Neuron (in vitro differentiated cells): ENCODE measurements around the gene DDX1.
"Not testable (repeated sequence)": the region's sequence is repeated elsewhere in the genome, so short reads cannot be mapped to it uniquely, and the experiment has no call there.

Experiments used
- H2AFZ ChIP-seq: one replicate; pipeline ENCODE4 v1.6.1; 2013; ENCODE audit warnings: low read depth, mild to moderate bottlenecking, inconsistent platforms, low read length, moderate library complexity
- H3K27me3 ChIP-seq: one replicate; pipeline ENCODE4 v1.6.1; 2013; ENCODE audit warnings: low read length; ENCODE audit not compliant: insufficient read depth
- H3K36me3 ChIP-seq: one replicate; pipeline ENCODE4 v1.6.1; 2013; ENCODE audit warnings: low read length; ENCODE audit not compliant: insufficient read depth
- H3K4me1 ChIP-seq: one replicate; pipeline ENCODE4 v1.6.1; 2013; ENCODE audit warnings: low read length; ENCODE audit not compliant: insufficient read depth
- H3K4me3 ChIP-seq: 2 replicates; pipeline ENCODE4 v1.5.1; 2013; ENCODE audit warnings: mild to moderate bottlenecking, low read length, moderate library complexity
- H3K9me3 ChIP-seq: one replicate; pipeline ENCODE4 v1.6.1; 2013; ENCODE audit warnings: low read length

DDX1 gene

DNA sequence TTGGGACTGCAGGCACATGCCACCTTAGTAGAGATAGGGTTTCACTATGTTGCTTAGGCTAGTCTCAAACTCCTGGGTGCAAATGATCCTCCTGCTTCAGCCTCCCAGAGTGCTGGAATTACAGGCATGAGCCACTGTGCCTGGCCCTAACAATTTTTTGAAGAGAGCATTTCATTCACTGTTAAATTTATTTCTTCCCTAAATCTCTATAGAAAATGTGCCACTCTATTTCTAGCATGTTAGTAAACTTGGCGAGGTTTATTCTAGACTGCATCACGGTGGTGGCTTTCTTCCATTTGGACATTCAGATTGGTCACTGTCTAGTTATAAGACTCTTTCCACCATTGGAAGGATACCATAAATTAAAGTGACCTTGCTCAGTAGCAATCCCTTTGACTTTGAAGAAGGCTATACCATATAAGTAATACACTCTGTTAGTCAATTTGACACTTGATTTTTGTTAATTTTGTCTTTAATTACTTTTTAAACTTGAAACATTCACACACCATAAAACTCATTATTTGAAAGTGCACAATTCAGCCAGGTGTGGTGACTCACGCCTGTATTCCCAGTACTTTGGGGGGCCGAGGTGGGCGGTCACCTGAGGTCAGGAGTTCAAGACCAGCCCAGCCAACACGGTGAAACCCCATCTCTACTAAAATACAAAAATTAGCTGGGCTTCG, 16.2 kb downstream of the DDX1 start:
- no peak overlapping the region for H3K4me3 ChIP-seq
- H3K36me3 ChIP-seq, result peaks cover 77% of the 10 kb centered on the region
- H2AFZ ChIP-seq, result no peak overlapping the region
- no peaks in the 10 kb centered on the region for H3K27me3 ChIP-seq
- H3K9me3 ChIP-seq, result peaks cover 7% of the 10 kb centered on the region
- H3K4me1 ChIP-seq, result no peaks in the 10 kb centered on the region

DNA sequence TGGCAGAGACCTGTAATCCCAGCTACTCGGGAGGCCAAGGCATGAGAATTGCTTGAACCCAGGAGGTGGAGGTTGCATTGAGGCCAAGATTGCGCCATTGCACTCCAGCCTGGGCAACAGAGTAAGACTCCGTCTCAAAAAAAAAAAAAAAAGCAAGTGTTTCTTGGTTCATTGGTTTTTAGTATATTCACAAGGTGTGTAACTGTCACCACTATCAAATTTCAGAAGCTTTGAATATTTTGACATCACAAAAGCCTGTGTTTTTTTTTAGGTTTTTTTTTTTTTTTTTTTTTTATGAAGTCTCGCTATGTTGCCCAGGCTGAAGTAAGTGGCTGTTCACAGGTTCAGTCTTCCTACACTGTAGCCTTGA, 16.7 kb downstream of the DDX1 start:
- H3K9me3 ChIP-seq, result peaks cover 7% of the 10 kb centered on the region
- no peaks in the 10 kb centered on the region for H3K27me3 ChIP-seq
- no peaks in the 10 kb centered on the region for H3K4me1 ChIP-seq
- H3K36me3 ChIP-seq, result peaks cover 75% of the 10 kb centered on the region
- no peak overlapping the region for H2AFZ ChIP-seq
- no peak overlapping the region for H3K4me3 ChIP-seq

DNA sequence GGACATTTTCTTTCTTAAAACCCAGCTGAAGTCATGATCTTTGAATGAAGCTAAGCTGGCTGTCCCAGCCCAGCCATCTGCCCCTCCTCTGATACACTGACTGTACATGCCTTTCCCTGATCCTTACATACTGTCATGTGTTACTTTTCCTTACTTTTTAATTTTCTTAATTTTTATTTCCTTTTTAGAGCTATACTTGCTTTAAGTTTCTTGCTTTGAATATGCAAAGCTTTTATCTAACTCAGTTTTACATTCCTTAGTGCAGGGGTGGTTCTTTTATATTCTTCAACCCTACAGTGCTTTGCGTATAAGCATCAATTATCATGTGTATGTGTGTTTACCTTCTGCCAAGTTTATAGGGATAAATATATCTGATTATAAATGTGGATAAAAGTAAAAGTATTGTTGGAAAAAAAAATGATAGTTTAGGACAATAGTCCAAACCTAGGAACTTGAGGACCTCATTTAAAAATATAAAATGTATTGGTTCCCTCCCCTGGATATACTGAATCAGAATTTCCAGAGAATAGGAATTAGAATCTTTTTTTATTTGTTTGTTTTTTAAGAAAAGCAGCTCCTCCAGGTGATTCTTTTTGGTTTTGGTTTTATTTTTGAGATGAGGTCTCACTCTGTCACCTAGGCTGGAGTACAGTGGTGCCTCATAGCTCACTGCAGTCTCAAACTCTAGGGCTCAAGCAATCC, 17.8 kb downstream of the DDX1 start:
- H3K27me3 ChIP-seq, result no peaks in the 10 kb centered on the region
- H3K36me3 ChIP-seq, result peaks cover 73% of the 10 kb centered on the region
- H3K4me1 ChIP-seq, result no peaks in the 10 kb centered on the region
- H3K9me3 ChIP-seq, result peaks cover 7% of the 10 kb centered on the region
- no peak overlapping the region for H2AFZ ChIP-seq
- H3K4me3 ChIP-seq, result no peak overlapping the region

DNA sequence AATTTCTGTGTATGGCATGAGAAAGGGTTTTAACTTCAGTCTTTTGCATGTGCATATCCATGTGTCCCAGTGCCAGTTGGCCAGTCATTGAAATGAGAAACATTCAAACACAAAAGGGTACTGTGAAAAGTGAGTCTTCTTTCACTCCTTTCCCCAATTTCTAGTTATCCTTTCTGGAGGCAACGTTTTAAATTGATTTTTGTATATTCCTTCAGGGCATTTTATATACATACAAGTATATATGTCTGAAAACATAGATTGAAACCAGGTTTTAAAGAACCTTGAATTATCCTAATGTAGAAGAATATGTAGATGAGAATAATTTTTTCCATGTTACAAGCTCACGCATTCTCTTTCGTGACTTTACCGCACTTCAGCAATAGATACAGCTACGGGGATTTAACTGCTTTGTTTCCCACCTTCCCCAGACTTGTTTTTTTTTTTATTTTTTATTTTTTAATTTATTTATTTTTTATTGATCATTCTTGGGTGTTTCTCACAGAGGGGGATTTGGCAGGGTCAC, 18.8 kb downstream of the DDX1 start:
- Histone ChIP-seq H3K36me3 (peaks cover 73% of the 10 kb centered on the region), H3K4me1 (no peaks in the 10 kb centered on the region), H3K9me3 (peaks cover 7% of the 10 kb centered on the region), H3K27me3 (no peaks in the 10 kb centered on the region), H2AFZ (no peak overlapping the region), H3K4me3 (no peak overlapping the region)

DNA sequence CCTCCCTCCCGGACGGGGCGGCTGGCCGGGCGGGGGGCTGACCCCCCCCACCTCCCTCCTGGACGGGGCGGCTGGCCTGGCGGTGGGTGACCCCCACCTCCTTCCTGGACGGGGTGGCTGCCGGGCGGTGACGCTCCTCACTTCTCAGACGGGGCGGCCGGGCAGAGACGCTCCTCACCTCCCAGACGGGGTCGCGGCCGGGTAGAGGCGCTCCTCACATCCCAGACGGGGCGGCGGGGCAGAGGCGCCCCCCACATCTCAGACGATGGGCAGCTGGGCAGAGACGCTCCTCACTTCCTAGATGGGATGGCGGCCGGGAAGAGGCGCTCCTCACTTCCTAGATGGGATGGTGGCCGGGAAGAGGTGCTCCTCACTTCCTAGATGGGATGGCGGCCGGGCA, 20.4 kb downstream of the DDX1 start:
- H3K4me3 ChIP-seq, H3K4me1 ChIP-seq, H3K27me3 ChIP-seq, H3K9me3 ChIP-seq, H2AFZ ChIP-seq: not testable (repeated sequence)
- peaks cover 69% of the 10 kb centered on the region for H3K36me3 ChIP-seq

DNA sequence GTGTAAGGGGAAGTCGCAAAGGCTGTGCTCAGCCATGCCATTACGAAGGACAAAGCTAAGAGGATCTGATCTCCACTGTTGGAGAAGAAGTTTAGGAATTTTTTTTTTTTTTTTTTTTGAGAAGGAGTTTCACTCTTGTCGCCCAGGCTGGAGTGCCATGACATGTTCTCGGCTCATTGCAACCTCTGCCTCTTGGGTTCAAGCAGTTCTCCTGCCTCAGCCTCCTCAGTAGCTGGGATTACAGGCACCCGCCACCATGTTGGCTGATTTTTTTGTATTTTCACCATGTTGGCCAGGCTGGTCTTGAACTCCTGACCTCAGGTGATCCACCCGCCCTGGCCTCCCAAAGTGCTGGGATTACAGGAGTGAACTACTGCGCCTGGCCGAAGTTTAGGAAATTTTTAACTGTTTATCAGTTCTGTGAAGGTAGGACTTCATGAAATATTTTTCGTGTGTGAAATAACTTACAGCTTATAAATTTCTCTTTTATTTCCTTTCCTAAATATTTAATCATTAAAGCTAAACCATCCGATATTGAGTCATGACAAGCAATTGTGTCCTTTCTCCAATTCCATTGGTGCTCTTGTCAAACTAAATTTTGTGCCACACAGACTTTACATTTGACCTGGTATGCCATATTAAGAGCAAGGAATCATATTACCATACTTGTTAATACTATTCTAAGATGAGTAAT, 22.2 kb downstream of the DDX1 start:
- H3K36me3 ChIP-seq, result peaks cover 66% of the 10 kb centered on the region
- H2AFZ ChIP-seq, result no peak overlapping the region
- peaks cover 7% of the 10 kb centered on the region for H3K9me3 ChIP-seq
- no peaks in the 10 kb centered on the region for H3K4me1 ChIP-seq
- no peak overlapping the region for H3K4me3 ChIP-seq
- H3K27me3 ChIP-seq, result no peaks in the 10 kb centered on the region

DNA sequence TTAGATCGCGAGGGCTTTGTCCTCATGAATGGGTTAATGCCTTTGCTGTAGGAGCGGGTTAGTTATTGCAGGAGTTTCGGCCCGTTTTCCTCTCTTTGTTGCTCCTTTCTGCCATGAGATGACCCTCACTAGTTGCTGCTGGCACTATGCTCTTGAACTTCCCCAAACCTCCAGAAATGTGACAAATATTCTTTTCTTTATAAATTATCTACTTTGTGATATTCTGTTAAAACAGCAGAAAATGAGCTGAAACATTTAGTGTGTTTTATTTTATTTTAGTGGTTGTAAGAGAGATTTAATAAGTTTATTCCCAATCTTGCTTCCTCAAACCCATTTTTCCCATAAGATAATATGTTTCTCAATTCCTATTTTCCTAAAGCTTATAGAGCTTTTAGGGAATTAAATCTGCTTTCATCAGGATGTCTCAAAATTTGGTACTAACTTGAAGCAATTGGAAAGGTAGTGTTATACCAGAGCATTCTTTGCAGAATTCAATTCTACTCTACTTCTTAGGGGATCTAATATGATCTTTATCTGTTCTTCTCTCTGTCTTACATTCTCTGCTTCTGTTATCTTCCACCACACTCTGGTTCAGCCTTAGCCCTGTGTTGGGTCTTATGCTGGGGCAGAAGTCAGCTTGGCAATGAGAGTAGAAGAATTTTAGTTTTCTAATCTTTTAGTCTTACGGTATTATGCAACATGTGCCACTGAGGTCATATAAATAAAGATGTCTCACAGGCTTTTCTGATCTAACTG, 23.1 kb downstream of the DDX1 start:
- Histone ChIP-seq H3K9me3 (peaks cover 5% of the 10 kb centered on the region), H3K4me1 (no peaks in the 10 kb centered on the region), H3K27me3 (no peaks in the 10 kb centered on the region), H3K4me3 (no peak overlapping the region), H2AFZ (no peak overlapping the region), H3K36me3 (peaks cover 66% of the 10 kb centered on the region)

DNA sequence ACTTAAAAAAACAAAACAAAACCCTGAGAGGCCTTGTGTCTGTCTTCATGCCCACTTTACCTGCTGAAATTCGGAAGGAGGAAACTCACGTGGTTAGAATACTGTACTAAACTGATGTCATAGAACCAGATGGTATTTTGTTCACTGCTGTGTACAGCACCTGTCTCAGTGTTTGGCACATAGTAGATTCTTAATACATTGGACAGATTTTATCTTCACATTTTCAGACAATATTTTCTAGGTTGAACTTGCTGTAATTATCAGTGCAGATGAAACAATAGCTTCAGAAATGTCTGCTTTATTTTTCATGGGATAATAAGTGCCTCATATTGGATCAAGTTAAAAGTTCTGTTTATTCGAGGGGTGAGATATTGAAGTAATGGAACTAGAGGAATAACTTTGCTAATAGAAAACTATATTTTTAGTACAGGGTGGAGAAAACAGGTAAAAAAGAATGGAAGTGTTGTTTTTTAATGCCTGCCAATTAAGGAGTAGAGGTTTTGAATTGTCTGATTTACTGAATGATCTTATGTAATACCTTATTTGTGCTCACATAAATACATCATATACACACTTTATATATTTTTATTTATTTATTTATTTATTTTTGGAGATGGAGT, 23.7 kb downstream of the DDX1 start:
- H3K4me3 ChIP-seq, result no peak overlapping the region
- H3K4me1 ChIP-seq, result no peaks in the 10 kb centered on the region
- H3K9me3 ChIP-seq, result peaks cover under 1% of the 10 kb centered on the region
- peaks cover 66% of the 10 kb centered on the region for H3K36me3 ChIP-seq
- H2AFZ ChIP-seq, result no peak overlapping the region
- no peaks in the 10 kb centered on the region for H3K27me3 ChIP-seq

DNA sequence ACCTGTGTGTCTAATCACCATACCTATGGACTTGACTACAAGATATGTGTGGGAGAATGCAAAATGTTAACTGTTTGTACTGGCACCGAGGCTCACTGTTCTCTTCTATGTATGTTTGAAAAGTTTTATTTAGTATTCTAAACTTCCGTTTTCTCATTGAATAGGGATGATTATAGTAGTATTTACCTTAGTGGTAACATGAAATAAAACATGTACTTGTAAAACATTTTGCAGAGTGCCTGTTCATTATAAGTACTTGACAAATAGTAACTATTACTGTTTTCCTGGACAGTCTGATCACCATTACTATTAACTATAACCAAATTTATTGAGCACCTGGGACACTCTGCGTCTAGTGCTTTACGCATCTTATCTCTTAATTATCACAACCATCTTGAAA, 24.8 kb downstream of the DDX1 start:
- H3K36me3 ChIP-seq, result peaks cover 72% of the 10 kb centered on the region
- no peaks in the 10 kb centered on the region for H3K4me1 ChIP-seq
- no peak overlapping the region for H3K4me3 ChIP-seq
- no peaks in the 10 kb centered on the region for H3K9me3 ChIP-seq
- no peak overlapping the region for H2AFZ ChIP-seq
- H3K27me3 ChIP-seq, result no peaks in the 10 kb centered on the region

DNA sequence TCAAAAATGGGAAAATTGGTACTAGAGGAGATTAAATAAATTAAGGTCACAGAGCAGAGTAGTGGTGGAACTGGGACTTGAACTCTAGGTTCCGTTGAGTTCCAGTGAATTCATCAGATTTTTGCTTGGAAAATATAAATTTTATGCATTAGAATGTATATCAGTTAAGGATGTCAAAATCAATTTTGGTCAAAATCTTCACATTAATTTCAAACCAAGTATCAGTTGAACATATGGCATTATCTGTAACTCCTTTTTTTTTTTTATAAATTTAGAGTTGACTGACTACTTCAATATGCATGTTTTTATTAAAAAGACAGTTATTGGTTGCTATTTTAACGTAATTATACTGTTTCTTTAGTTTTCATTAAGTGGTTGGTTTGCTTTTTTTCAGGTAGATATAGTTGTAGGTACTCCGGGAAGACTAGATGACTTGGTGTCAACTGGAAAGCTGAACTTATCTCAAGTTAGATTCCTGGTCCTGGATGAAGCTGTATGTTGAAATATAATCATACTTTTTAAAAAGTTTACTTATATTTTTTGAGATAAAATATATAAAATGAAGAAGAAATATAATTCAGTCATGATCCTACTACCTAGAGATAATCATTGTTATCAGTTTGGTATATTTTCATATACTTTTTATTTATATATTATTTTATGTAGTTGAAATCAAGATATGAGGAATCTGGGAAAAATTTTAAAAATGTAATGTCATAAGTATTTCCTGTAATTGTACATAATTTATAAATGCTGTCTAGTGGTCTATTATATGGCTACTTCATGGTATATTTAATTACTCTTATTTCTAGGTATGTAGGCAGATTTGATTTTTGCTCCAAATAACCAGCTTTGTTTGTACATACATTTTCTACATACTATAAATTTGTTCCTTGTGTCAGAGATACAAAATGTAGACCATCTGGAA, 25.4 kb downstream of the DDX1 start:
- H3K9me3 ChIP-seq, result no peaks in the 10 kb centered on the region
- H3K27me3 ChIP-seq, result no peaks in the 10 kb centered on the region
- no peaks in the 10 kb centered on the region for H3K4me1 ChIP-seq
- peaks cover 79% of the 10 kb centered on the region for H3K36me3 ChIP-seq
- no peak overlapping the region for H3K4me3 ChIP-seq
- H2AFZ ChIP-seq, result no peak overlapping the region

DNA sequence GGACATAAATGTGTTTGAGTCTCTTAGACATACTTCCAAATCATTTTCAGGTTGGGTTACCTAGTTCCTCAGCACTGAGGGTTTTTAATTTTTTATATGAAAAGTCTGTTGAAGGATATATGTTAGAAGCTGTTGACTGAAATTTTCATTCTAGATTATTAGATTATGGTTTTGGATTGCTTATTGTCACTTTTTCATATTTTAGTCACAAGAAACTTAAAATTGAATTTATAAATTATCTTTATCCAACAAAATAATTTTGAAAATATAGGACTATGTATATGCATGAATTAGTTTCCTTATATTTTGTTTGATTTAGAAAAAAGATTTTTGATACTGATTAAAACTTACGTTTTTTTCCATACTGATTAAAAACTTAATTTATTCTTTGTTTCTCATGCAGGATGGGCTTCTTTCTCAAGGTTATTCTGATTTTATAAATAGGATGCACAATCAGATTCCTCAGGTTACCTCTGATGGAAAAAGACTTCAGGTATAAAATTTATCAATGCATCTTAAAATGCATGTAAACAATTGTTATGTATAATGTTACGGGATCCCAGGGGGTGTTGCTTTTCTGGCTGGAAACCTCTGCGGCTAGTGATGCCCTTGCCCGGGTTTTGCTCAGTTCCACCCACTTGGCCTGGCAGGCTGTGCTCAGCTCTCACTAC, 26.2 kb downstream of the DDX1 start:
- H3K36me3 ChIP-seq, result peaks cover 87% of the 10 kb centered on the region

More for the DNA sequence above, 26.2 kb downstream of the DDX1 start:
- H3K4me3 ChIP-seq, result no peak overlapping the region
- H3K27me3 ChIP-seq, result no peaks in the 10 kb centered on the region
- H3K4me1 ChIP-seq, result no peaks in the 10 kb centered on the region
- H2AFZ ChIP-seq, result no peak overlapping the region
- H3K9me3 ChIP-seq, result no peaks in the 10 kb centered on the region
